Measurements from ENCODE around the gene THBS1. TPM values are rescaled to one million over a fixed set of nuclear protein-coding genes. Genes with fewer than 3 reads are reported as not detected.

The THBS1 gene
- total and polyA plus RNA-seq, 12 donors, result 21.9 to 709 (median 271) TPM

GRCh38 chr15:39578851-39579486 is 1.9 kb upstream of the THBS1 start:
- TF ChIP-seq CTCF (IDR thresholded peaks at IDR 0.05), result peak in 3 of 6 experiments; percentile 2 to 9 (median 5)
- no peak for TF ChIP-seq POLR2A (IDR thresholded peaks at IDR 0.05)
- 69 to 83% (median 74%) methylated on average over 5 of the region's 5 CpGs for WGBS, 4 donors
- peaks cover 7% of the 10 kb centered on the region for H3K27me3 ChIP-seq
- intact Hi-C loops (cut with DNase I), result no loop called here
- no peak overlapping the region for H3K4me3 ChIP-seq
- H3K4me1 ChIP-seq (replicated peaks in 1 of 2), result peaks cover 0 to 8% of the 10 kb centered on the region in 2 donors
- peak overlapping the region in 3 of 5 donors; percentile 80 to 91 (median 88) for H3K27ac ChIP-seq
- H3K9me3 ChIP-seq (replicated peaks in 1 of 3), result no peaks in the 10 kb centered on the region
- peak in 1 of 7 donors; percentile 7 for DNase-seq
- peaks cover 0 to 16% of the 10 kb centered on the region in 2 donors for H3K36me3 ChIP-seq (replicated peaks in 1 of 2)

GRCh38 chr15:39579487-39580116 is 1.3 kb upstream of the THBS1 start:
- intact Hi-C loops (cut with DNase I), result loop anchor here in 1 of 2 donors (5.0 to 10.0 kb wide), 4 partner anchors 265 to 762 kb away; no protein-coding TSS in a partner anchor
- WGBS, 4 donors, result 11 to 17% (median 12%) methylated on average over 16 to 18 of the region's 18 CpGs
- H3K9me3 ChIP-seq (replicated peaks in 1 of 3), result no peaks in the 10 kb centered on the region
- H3K27ac ChIP-seq, result peak overlapping the region in 3 of 5 donors; percentile 80 to 91 (median 88)
- peaks cover 0 to 23% of the 10 kb centered on the region in 2 donors for H3K36me3 ChIP-seq (replicated peaks in 1 of 2)
- H3K27me3 ChIP-seq, result peaks cover 7% of the 10 kb centered on the region
- peak; percentile 35 to 89 (median 74) for DNase-seq
- TF ChIP-seq POLR2A (IDR thresholded peaks at IDR 0.05) (no peak), CTCF (IDR thresholded peaks at IDR 0.05) (no peak)
- H3K4me1 ChIP-seq (replicated peaks in 1 of 2), result peaks cover 0 to 8% of the 10 kb centered on the region in 2 donors
- H3K4me3 ChIP-seq, result peak overlapping the region in 1 of 4 donors; percentile 45

GRCh38 chr15:39580117-39580484 is 778 bp upstream of the THBS1 start:
- H3K4me3 ChIP-seq, result peak overlapping the region in 2 of 4 donors; percentile 15 to 45
- H3K27ac ChIP-seq, result peak overlapping the region in 4 of 5 donors; percentile 56 to 91 (median 84)
- WGBS, 4 donors, result 0 to 2% (median 1%) methylated on average over 5 to 29 of the region's 29 CpGs
- TF ChIP-seq POLR2A (IDR thresholded peaks at IDR 0.05), result no peak
- TF ChIP-seq CTCF (IDR thresholded peaks at IDR 0.05), result peak; percentile 78 to 100 (median 94)
- H3K4me1 ChIP-seq (replicated peaks in 1 of 2), result peaks cover 0 to 8% of the 10 kb centered on the region in 2 donors
- DNase-seq, result peak; percentile 87 to 96 (median 88)
- H3K9me3 ChIP-seq (replicated peaks in 1 of 3), result no peaks in the 10 kb centered on the region
- H3K27me3 ChIP-seq, result peaks cover 7% of the 10 kb centered on the region
- H3K36me3 ChIP-seq (replicated peaks in 1 of 2), result peaks cover 0 to 26% of the 10 kb centered on the region in 2 donors
- intact Hi-C loops (cut with DNase I), result loop anchor here in 1 of 2 donors (5.0 to 10.0 kb wide), 4 partner anchors 265 to 763 kb away; no protein-coding TSS in a partner anchor

- WGBS, 4 donors, result 9 to 16% (median 13%) methylated on average over 18 of the region's 18 CpGs
- intact Hi-C loops (cut with DNase I), result loop anchor here in 1 of 2 donors (5.0 to 10.0 kb wide), 4 partner anchors 267 to 764 kb away; no protein-coding TSS in a partner anchor
Measured at GRCh38 chr15:39581242-39581792, 438 bp downstream of the THBS1 start.

More at GRCh38 chr15:39581242-39581792, 438 bp downstream of the THBS1 start:
- peaks cover 0 to 34% of the 10 kb centered on the region in 2 donors for H3K36me3 ChIP-seq (replicated peaks in 1 of 2)
- peaks cover 7% of the 10 kb centered on the region for H3K27me3 ChIP-seq
- peaks cover 0 to 8% of the 10 kb centered on the region in 2 donors for H3K4me1 ChIP-seq (replicated peaks in 1 of 2)
- peak overlapping the region in 2 of 4 donors; percentile 15 to 45 for H3K4me3 ChIP-seq
- DNase-seq, result no peak
- H3K27ac ChIP-seq, result peak overlapping the region in 4 of 5 donors; percentile 45 to 91 (median 68)
- TF ChIP-seq CTCF (IDR thresholded peaks at IDR 0.05), result no peak
- no peak for TF ChIP-seq POLR2A (IDR thresholded peaks at IDR 0.05)
- H3K9me3 ChIP-seq (replicated peaks in 1 of 3), result no peaks in the 10 kb centered on the region

All from adrenal gland (tissue), 12 donors.